GM23338 (cell line): ENCODE results near the gene TGFB1.
A peak's percentile ranks its signal among the peaks of the same experiment; 100 is the strongest.

ENCODE experiments used
- CTCF ChIP-seq, 2 experiments: fragments of 200-600 bp in 1 of 2; sonication (generic) in 1 of 2; conservative IDR thresholded peaks; 2 replicates each; pipeline versions ENCODE4 v1.5.1 to v1.6.1; 2016 to 2017; ENCODE audit warnings: antibody characterized with exemption in 2 of 2, low read depth in 2 of 2, mild to moderate bottlenecking in 2 of 2, moderate library complexity in 1 of 2
- ZNF114 ChIP-seq: fragments of 250-450 bp; sonication (Bioruptor Pico); IDR thresholded peaks from 2 replicates; pipeline ENCODE4 v1.5.0; 2020; ENCODE audit warnings: mild to moderate bottlenecking, moderate library complexity

GRCh38 chr19:41352609-41353465 is 885 bp downstream of the TGFB1 start:
- TF ChIP-seq ZNF114 (no peak), CTCF (conservative IDR thresholded peaks at IDR 0.05; ENCODE audit: low read depth in 2 of 2) (peak; percentile 53 to 55)
